Non-pigmented ciliary epithelial cell (primary cell): ENCODE measurements around the gene CDH4.
"Not testable (repeated sequence)": the region's sequence is repeated elsewhere in the genome, so short reads cannot be mapped to it uniquely, and the experiment has no call there.

Experiments
- DNase-seq: peaks from one replicate; pipeline ENCODE4 v3.0.0-alpha.2; 2010; ENCODE audit warnings: low read depth

CDH4 gene

GRCh38 chr20:61439251-61439650 lies 187.2 kb downstream of the CDH4 start:
- no peak for DNase-seq

GRCh38 chr20:61440548-61441055 lies 188.5 kb downstream of the CDH4 start:
- DNase-seq = no peak

- DNase-seq = no peak
Measured at GRCh38 chr20:61441537-61441936, 189.5 kb downstream of the CDH4 start.

- no peak for DNase-seq
Measured at GRCh38 chr20:61442075-61442670, 190.1 kb downstream of the CDH4 start.

- DNase-seq = no peak
Measured at GRCh38 chr20:61442718-61443117, 190.7 kb downstream of the CDH4 start.

GRCh38 chr20:61443443-61444126 lies 191.5 kb downstream of the CDH4 start:
- no peak for DNase-seq

- DNase-seq = no peak
Measured at GRCh38 chr20:61444637-61445036, 192.6 kb downstream of the CDH4 start.

- no peak for DNase-seq
Measured at GRCh38 chr20:61445138-61445537, 193.1 kb downstream of the CDH4 start.

- no peak for DNase-seq
Measured at GRCh38 chr20:61445741-61446140, 193.7 kb downstream of the CDH4 start.

- no peak for DNase-seq
Measured at GRCh38 chr20:61447952-61448351, 195.9 kb downstream of the CDH4 start.

- no peak for DNase-seq
Measured at GRCh38 chr20:61448386-61448785, 196.3 kb downstream of the CDH4 start.

GRCh38 chr20:61449057-61449609 lies 197.1 kb downstream of the CDH4 start:
- no peak for DNase-seq

- DNase-seq = no peak
Measured at GRCh38 chr20:61449916-61450315, 197.9 kb downstream of the CDH4 start.

GRCh38 chr20:61450549-61450948 lies 198.5 kb downstream of the CDH4 start:
- DNase-seq = no peak

GRCh38 chr20:61451009-61451408 lies 198.9 kb downstream of the CDH4 start:
- DNase-seq = no peak

- DNase-seq = no peak
Measured at GRCh38 chr20:61451953-61452352, 199.9 kb downstream of the CDH4 start.

- DNase-seq = no peak
Measured at GRCh38 chr20:61453219-61453618, 201.2 kb downstream of the CDH4 start.

- DNase-seq = not testable (repeated sequence)
Measured at GRCh38 chr20:61453623-61454022, 201.6 kb downstream of the CDH4 start.

GRCh38 chr20:61454053-61454452 lies 202.0 kb downstream of the CDH4 start:
- no peak for DNase-seq

- no peak for DNase-seq
Measured at GRCh38 chr20:61455508-61456215, 203.6 kb downstream of the CDH4 start.

GRCh38 chr20:61457725-61458124 lies 205.7 kb downstream of the CDH4 start:
- DNase-seq = no peak

GRCh38 chr20:61458146-61458746 lies 206.2 kb downstream of the CDH4 start:
- no peak for DNase-seq
